GM10847 (cell line): Measurements from ENCODE around the gene GZMH.

Source experiments
- POLR2A ChIP-seq: IDR thresholded peaks from 2 replicates; pipeline ENCODE4 v1.6.1; 2011; ENCODE audit not compliant: insufficient read length; ENCODE audit errors: extremely low read depth

Gene GZMH

GRCh38 chr14:24609655-24610344 lies at the start of gene GZMH:
Gene GZMH, minus strand, starts transcription at chr14:24609685. Its CDS starts 72 bp downstream, at chr14:24609613.
- TF ChIP-seq POLR2A = no peak

GRCh38 chr14:24639905-24640304 lies 30.4 kb upstream of the GZMH start:
- no peak for TF ChIP-seq POLR2A

- no peak for TF ChIP-seq POLR2A
Measured at GRCh38 chr14:24639270-24639669, 29.8 kb upstream of the GZMH start.

GRCh38 chr14:24634158-24634557 lies 24.7 kb upstream of the GZMH start, which contains the start of gene GZMB:
Gene GZMB, minus strand, starts transcription at chr14:24634190. Its CDS starts 30 bp downstream, at chr14:24634160.
- TF ChIP-seq POLR2A = no peak

GRCh38 chr14:24633353-24633752 lies 23.9 kb upstream of the GZMH start:
- no peak for TF ChIP-seq POLR2A

GRCh38 chr14:24632761-24633160 lies 23.3 kb upstream of the GZMH start:
- TF ChIP-seq POLR2A = no peak

- TF ChIP-seq POLR2A = no peak
Measured at GRCh38 chr14:24632336-24632735, 22.9 kb upstream of the GZMH start.

- TF ChIP-seq POLR2A = no peak
Measured at GRCh38 chr14:24631749-24632335, 22.4 kb upstream of the GZMH start.

- no peak for TF ChIP-seq POLR2A
Measured at GRCh38 chr14:24630872-24631477, 21.5 kb upstream of the GZMH start.

GRCh38 chr14:24630087-24630871 lies 20.8 kb upstream of the GZMH start:
- no peak for TF ChIP-seq POLR2A

- no peak for TF ChIP-seq POLR2A
Measured at GRCh38 chr14:24629521-24629920, 20.0 kb upstream of the GZMH start.

GRCh38 chr14:24613747-24614146 lies 4.3 kb upstream of the GZMH start:
- TF ChIP-seq POLR2A = no peak

GRCh38 chr14:24613241-24613640 lies 3.8 kb upstream of the GZMH start:
- no peak for TF ChIP-seq POLR2A

- no peak for TF ChIP-seq POLR2A
Measured at GRCh38 chr14:24612196-24612595, 2.7 kb upstream of the GZMH start.

GRCh38 chr14:24607635-24608514 lies 1.6 kb downstream of the GZMH start:
- TF ChIP-seq POLR2A = no peak
